IPS-18c (cell line): ENCODE data around the gene SIMC1.

Experiments used
- H3K4me3 ChIP-seq: 2 replicates; pipeline ENCODE4 v1.7.0; 2013; ENCODE audit warnings: low read depth, mild to moderate bottlenecking, low read length, moderate library complexity; ENCODE audit not compliant: insufficient read depth
- H3K9me3 ChIP-seq: one replicate; pipeline ENCODE4 v1.6.1; 2013; ENCODE audit warnings: mild to moderate bottlenecking, low read length, moderate library complexity; ENCODE audit not compliant: control insufficient read depth, insufficient read depth

Gene SIMC1

GRCh38 chr5:176391479-176391878, 153.3 kb downstream of the SIMC1 start:
- no peaks in the 10 kb centered on the region for H3K9me3 ChIP-seq
- no peak overlapping the region for H3K4me3 ChIP-seq

GRCh38 chr5:176391999-176392398, 153.8 kb downstream of the SIMC1 start:
- no peaks in the 10 kb centered on the region for H3K9me3 ChIP-seq
- no peak overlapping the region for H3K4me3 ChIP-seq

- H3K4me3 ChIP-seq: no peak overlapping the region
These were observed 154.3 kb downstream of the SIMC1 start for GRCh38 chr5:176392526-176392925.

GRCh38 chr5:176394096-176394495, 155.9 kb downstream of the SIMC1 start:
- Histone ChIP-seq H3K9me3 (no peaks in the 10 kb centered on the region), H3K4me3 (no peak overlapping the region)

More at GRCh38 chr5:176392526-176392925, 154.3 kb downstream of the SIMC1 start:
- no peaks in the 10 kb centered on the region for H3K9me3 ChIP-seq

- no peaks in the 10 kb centered on the region for H3K9me3 ChIP-seq
- H3K4me3 ChIP-seq: no peak overlapping the region
These were observed 156.9 kb downstream of the SIMC1 start for GRCh38 chr5:176394881-176395675.
